Thoracic aorta (tissue), 2 donors: Measurements from ENCODE around the gene HADHA. TPM values are rescaled to one million over a fixed set of nuclear protein-coding genes. Genes with fewer than 3 reads are reported as not detected.
"Not testable (repeated sequence)": the region's sequence is repeated elsewhere in the genome, so short reads cannot be mapped to it uniquely, and the experiment has no call there.

Source experiments
- ATAC-seq: fragments of 150-250 bp; one replicate; pipeline ENCODE4 v1.8.0; 2017; ENCODE audit warnings: low read depth; ENCODE audit not compliant: insufficient number of reproducible peaks, low FRiP score
- DNase-seq: peaks from one replicate; pipeline ENCODE4 v3.0.0-alpha.2; 2020; ENCODE audit warnings: low spot score
- H3K27ac ChIP-seq, 2 donors: fragments of 200-600 bp; sonication (generic); 1 replicate in 1 of 2; 2 replicates in 1 of 2; pipeline ENCODE4 v1.5.1; 2016; ENCODE audit warnings: mild to moderate bottlenecking in 2 of 2, moderate library complexity in 2 of 2
- H3K27me3 ChIP-seq: fragments of 200-600 bp; sonication (generic); replicated peaks from 2 replicates; pipeline ENCODE4 v1.6.0; 2016; ENCODE audit warnings: mild to moderate bottlenecking; ENCODE audit not compliant: insufficient read depth
- H3K36me3 ChIP-seq: fragments of 200-600 bp; sonication (generic); one replicate; pipeline ENCODE4 v1.5.1; 2016
- H3K4me1 ChIP-seq, 2 donors: fragments of 200-600 bp; sonication (generic); 1 replicate in 1 of 2; 2 replicates in 1 of 2; pipeline versions ENCODE4 v1.5.1 to v1.6.0; 2016; ENCODE audit warnings: low read depth in 2 of 2, mild to moderate bottlenecking in 1 of 2; ENCODE audit not compliant: control insufficient read depth in 1 of 2
- H3K4me3 ChIP-seq: fragments of 200-600 bp; sonication (generic); 2 replicates; pipeline ENCODE4 v1.5.1; 2016; ENCODE audit warnings: mild to moderate bottlenecking
- H3K9me3 ChIP-seq: fragments of 200-600 bp; sonication (generic); 2 replicates; pipeline ENCODE4 v1.5.1; 2016
- total RNA-seq, 2 donors: library from RNA; depleted of rRNA; stranded (reverse); fragments of >200 nt; gene quantifications; one replicate each; pipeline versions ENCODE4 v1.1.0 to v1.2.3, GENCODE V29; 2016
- TF ChIP-seq, protein P1 (sequence below): fragments of 200-600 bp; sonication (generic); IDR thresholded peaks from one replicate; pipeline ENCODE4 v1.5.1; 2019; ENCODE audit warnings: antibody characterized with exemption

HADHA gene
- total RNA-seq, 2 donors from 2014 or later = 85.6 to 88.6 TPM

- H3K27ac ChIP-seq = peak overlapping the region; percentile 28 to 34
- H3K36me3 ChIP-seq = peaks cover 14% of the 10 kb centered on the region
- no peak overlapping the region for H3K4me3 ChIP-seq
- TF ChIP-seq, protein P1, sequence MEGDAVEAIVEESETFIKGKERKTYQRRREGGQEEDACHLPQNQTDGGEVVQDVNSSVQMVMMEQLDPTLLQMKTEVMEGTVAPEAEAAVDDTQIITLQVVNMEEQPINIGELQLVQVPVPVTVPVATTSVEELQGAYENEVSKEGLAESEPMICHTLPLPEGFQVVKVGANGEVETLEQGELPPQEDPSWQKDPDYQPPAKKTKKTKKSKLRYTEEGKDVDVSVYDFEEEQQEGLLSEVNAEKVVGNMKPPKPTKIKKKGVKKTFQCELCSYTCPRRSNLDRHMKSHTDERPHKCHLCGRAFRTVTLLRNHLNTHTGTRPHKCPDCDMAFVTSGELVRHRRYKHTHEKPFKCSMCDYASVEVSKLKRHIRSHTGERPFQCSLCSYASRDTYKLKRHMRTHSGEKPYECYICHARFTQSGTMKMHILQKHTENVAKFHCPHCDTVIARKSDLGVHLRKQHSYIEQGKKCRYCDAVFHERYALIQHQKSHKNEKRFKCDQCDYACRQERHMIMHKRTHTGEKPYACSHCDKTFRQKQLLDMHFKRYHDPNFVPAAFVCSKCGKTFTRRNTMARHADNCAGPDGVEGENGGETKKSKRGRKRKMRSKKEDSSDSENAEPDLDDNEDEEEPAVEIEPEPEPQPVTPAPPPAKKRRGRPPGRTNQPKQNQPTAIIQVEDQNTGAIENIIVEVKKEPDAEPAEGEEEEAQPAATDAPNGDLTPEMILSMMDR = no peak
- ATAC-seq (no peak), DNase-seq (no peak)
- no peaks in the 10 kb centered on the region for H3K27me3 ChIP-seq
- H3K4me1 ChIP-seq = peaks cover 13 to 14% of the 10 kb centered on the region in 2 donors
- no peaks in the 10 kb centered on the region for H3K9me3 ChIP-seq
Measured at GRCh38 chr2:26273501-26273900, 29.1 kb upstream of the HADHA start.

DNA sequence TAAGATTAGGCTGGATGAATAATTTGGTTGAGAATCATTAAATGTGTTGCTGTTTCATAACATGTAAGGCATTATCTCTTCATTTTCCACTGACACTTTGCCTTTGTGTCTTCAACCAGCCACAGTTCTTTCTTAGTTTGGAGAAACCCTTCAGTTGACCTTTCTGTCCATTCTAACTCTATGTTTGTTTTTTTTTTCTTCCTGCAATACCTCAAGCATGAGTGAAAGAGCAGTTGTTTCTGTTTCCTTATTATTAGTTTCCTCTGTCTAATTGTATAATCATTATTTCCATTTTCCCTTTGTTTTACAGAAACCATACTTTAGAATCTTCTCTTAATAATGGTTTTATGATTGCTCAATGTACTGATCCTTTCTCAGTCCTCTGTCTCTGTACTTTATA, 25.9 kb upstream of the HADHA start:
- Histone ChIP-seq H3K27ac (no peak overlapping the region), H3K27me3 (no peaks in the 10 kb centered on the region), H3K9me3 (no peaks in the 10 kb centered on the region), H3K4me1 (peaks cover 13 to 14% of the 10 kb centered on the region in 2 donors), H3K36me3 (peaks cover 5% of the 10 kb centered on the region), H3K4me3 (no peak overlapping the region)
- TF ChIP-seq, protein P1 = no peak
- no peak for DNase-seq
- ATAC-seq = no peak

- peaks cover 13 to 14% of the 10 kb centered on the region in 2 donors for H3K4me1 ChIP-seq
- no peak overlapping the region for H3K4me3 ChIP-seq
- DNase-seq = no peak
- H3K9me3 ChIP-seq = no peaks in the 10 kb centered on the region
- no peak for ATAC-seq
- H3K27ac ChIP-seq = no peak overlapping the region
- H3K27me3 ChIP-seq = no peaks in the 10 kb centered on the region
- TF ChIP-seq, protein P1 = no peak
- peaks cover 12% of the 10 kb centered on the region for H3K36me3 ChIP-seq
Measured at GRCh38 chr2:26269571-26270158, 25.2 kb upstream of the HADHA start.

- not testable (repeated sequence) for DNase-seq, H3K9me3 ChIP-seq, H3K4me1 ChIP-seq, ATAC-seq, H3K27me3 ChIP-seq, H3K4me3 ChIP-seq, H3K27ac ChIP-seq
- H3K36me3 ChIP-seq = peaks cover 18% of the 10 kb centered on the region
Measured at GRCh38 chr2:26268670-26269385, 24.4 kb upstream of the HADHA start.

DNA sequence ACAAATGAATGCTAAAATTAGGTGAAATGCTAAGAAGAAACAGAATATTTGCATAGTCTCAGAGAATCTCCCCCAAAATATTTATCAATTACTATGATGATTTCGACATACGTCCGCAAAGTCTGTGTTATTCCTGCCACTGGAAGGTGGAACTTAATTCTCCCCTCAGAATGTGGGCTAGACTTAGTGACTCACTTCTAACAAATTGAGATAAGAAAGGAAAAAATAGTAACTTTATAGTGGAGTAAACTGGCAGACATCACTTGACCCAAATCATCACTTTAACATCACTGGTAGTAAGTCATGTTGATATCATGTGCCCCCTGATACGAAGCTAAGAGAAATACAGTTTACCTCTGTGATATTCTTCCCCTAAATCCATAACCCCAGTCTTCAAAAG, 23.8 kb upstream of the HADHA start:
- Histone ChIP-seq H3K27ac (no peak overlapping the region), H3K27me3 (no peaks in the 10 kb centered on the region), H3K9me3 (no peaks in the 10 kb centered on the region), H3K4me3 (no peak overlapping the region), H3K36me3 (peaks cover 22% of the 10 kb centered on the region), H3K4me1 (peaks cover under 1% of the 10 kb centered on the region in 2 donors)
- ATAC-seq (no peak), DNase-seq (no peak)
- TF ChIP-seq, protein P1 = no peak

- H3K9me3 ChIP-seq, ATAC-seq, H3K27ac ChIP-seq, DNase-seq, H3K27me3 ChIP-seq, H3K4me3 ChIP-seq, H3K4me1 ChIP-seq: not testable (repeated sequence)
- peaks cover 14% of the 10 kb centered on the region for H3K36me3 ChIP-seq
Measured at GRCh38 chr2:26258836-26259235, 14.4 kb upstream of the HADHA start.
